Kidney (tissue), 14 donors: ENCODE measurements around the gene PNPO. TPM values are rescaled to one million over a fixed set of nuclear protein-coding genes. Genes with fewer than 3 reads are reported as not detected.

Source experiments
- DNase-seq, 5 donors: peaks; one replicate each; pipeline ENCODE4 v3.0.0-alpha.2; 2013 to 2020
- FAIRE-seq: peaks from 2 replicates; lab custom pipeline; 2012; peaks lifted over from hg19 to GRCh38; lab: Jason Lieb, UNC
- H3K27ac ChIP-seq, 2 donors: one replicate each; pipeline ENCODE4 v1.7.0; 2013; ENCODE audit warnings: low read depth in 2 of 2, low read length in 2 of 2, inconsistent platforms in 1 of 2
- H3K27me3 ChIP-seq: one replicate; pipeline ENCODE4 v1.7.1; 2013; ENCODE audit warnings: low read length, inconsistent platforms; ENCODE audit not compliant: control insufficient read depth, insufficient read depth
- H3K36me3 ChIP-seq, 3 donors: one replicate each; pipeline versions ENCODE4 v1.7.0 to v1.7.1; 2013; ENCODE audit warnings: low read length in 3 of 3, control low read depth in 1 of 3, inconsistent platforms in 1 of 3; ENCODE audit not compliant: insufficient read depth in 3 of 3, control insufficient read depth in 2 of 3
- H3K4me1 ChIP-seq, 3 donors: one replicate each; pipeline versions ENCODE4 v1.7.0 to v1.7.1; 2013; ENCODE audit warnings: low read length in 3 of 3, inconsistent platforms in 1 of 3, low read depth in 1 of 3; ENCODE audit not compliant: control insufficient read depth in 2 of 3, insufficient read depth in 2 of 3
- H3K4me3 ChIP-seq, 3 donors: one replicate each; pipeline versions ENCODE4 v1.7.0 to v1.8.1; 2013; ENCODE audit warnings: low read length in 3 of 3, control low read depth in 1 of 3, inconsistent platforms in 1 of 3
- H3K9ac ChIP-seq, 3 donors: one replicate each; pipeline versions ENCODE4 v1.7.0 to v1.7.1; 2013; ENCODE audit warnings: low read length in 3 of 3, control low read depth in 1 of 3, inconsistent platforms in 1 of 3
- H3K9me3 ChIP-seq, 3 donors: one replicate each; pipeline versions ENCODE4 v1.7.0 to v1.7.1; 2013; ENCODE audit warnings: low read length in 3 of 3, control low read depth in 1 of 3, inconsistent platforms in 1 of 3; ENCODE audit not compliant: control insufficient read depth in 2 of 3, insufficient read depth in 1 of 3
- CTCF ChIP-seq: IDR thresholded peaks from 3 replicates; pipeline ENCODE4 v1.5.1; 2012; ENCODE audit warnings: mild to moderate bottlenecking, moderate library complexity, borderline replicate concordance; ENCODE audit not compliant: insufficient read depth; ENCODE audit errors: extremely low read depth
- intact Hi-C: fragments of 100-400 bp; cut with DNase I; formaldehyde crosslinking; loops from one replicate; pipeline ENCODE4 v1.11.1; 2022
- polyA plus RNA-seq: library from polyadenylated mRNA; stranded (reverse); fragments of 350-450 nt; fragmentation: Illumina TruSeq; extraction: RNeasy Lipid Tissue Mini Kit (QIAGEN cat#74804); gene quantifications from one replicate; pipeline ENCODE4 v1.2.3, GENCODE V29; 2014; ENCODE audit warnings: low read depth, low replicate concordance; ENCODE audit not compliant: insufficient read depth
- total RNA-seq: library from RNA; stranded (reverse); fragmentation: NEBNext Ultra II Directional; extraction: Animal tissue kit (Norgen Biotek cat#: 25700); gene quantifications from one replicate; pipeline ENCODE4 v1.2.1, GENCODE V29; 2021
- donor health status: control.
- donor health status: control.
- donor health status: control.
- donor health status: control.
- donor health status: control.
- donor health status: DM: yes; HTN: yes; CAD: no.
- donor health status: Normal renal cell carcinoma (clear cell type).

PNPO gene
- total and polyA plus RNA-seq, 2 donors from 2014 or later, result 45.1 to 55.8 TPM

- H3K27ac ChIP-seq, result no peak overlapping the region
- no peak overlapping the region for H3K4me3 ChIP-seq
- no peaks in the 10 kb centered on the region for H3K27me3 ChIP-seq
- TF ChIP-seq CTCF, result no peak
- H3K9me3 ChIP-seq, result no peaks in the 10 kb centered on the region
- intact Hi-C loops, result no loop called here
- no peak for DNase-seq
- peaks cover 8 to 37% (median 29%) of the 10 kb centered on the region in 3 donors for H3K36me3 ChIP-seq
- no peak overlapping the region for H3K9ac ChIP-seq
- no peak for FAIRE-seq
- H3K4me1 ChIP-seq, result peaks cover 0 to 3% (median 0%) of the 10 kb centered on the region in 3 donors
Observed at GRCh38 chr17:47982091-47982617, 40.8 kb downstream of the PNPO start.

GRCh38 chr17:47982645-47983390 lies 41.4 kb downstream of the PNPO start:
- Histone ChIP-seq H3K9ac (no peak overlapping the region), H3K9me3 (no peaks in the 10 kb centered on the region), H3K27ac (no peak overlapping the region), H3K36me3 (peaks cover 8 to 37% (median 26%) of the 10 kb centered on the region in 3 donors), H3K4me3 (no peak overlapping the region), H3K4me1 (peaks cover 0 to 3% (median 2%) of the 10 kb centered on the region in 3 donors), H3K27me3 (no peaks in the 10 kb centered on the region)
- FAIRE-seq (no peak), DNase-seq (no peak)
- no peak for TF ChIP-seq CTCF
- intact Hi-C loops, result no loop called here

GRCh38 chr17:47983492-47984223 lies 42.3 kb downstream of the PNPO start:
- peaks cover 0 to 3% (median 2%) of the 10 kb centered on the region in 3 donors for H3K4me1 ChIP-seq
- no peaks in the 10 kb centered on the region for H3K9me3 ChIP-seq
- H3K36me3 ChIP-seq, result peaks cover 8 to 33% (median 26%) of the 10 kb centered on the region in 3 donors
- FAIRE-seq (no peak), DNase-seq (no peak)
- H3K27me3 ChIP-seq, result no peaks in the 10 kb centered on the region
- intact Hi-C loops, result no loop called here
- no peak for TF ChIP-seq CTCF
- H3K4me3 ChIP-seq, result no peak overlapping the region
- no peak overlapping the region for H3K9ac ChIP-seq
- no peak overlapping the region for H3K27ac ChIP-seq
